NCI-H1105 (cell line): ENCODE results near the gene PTPRT.
A peak's percentile ranks its signal among the peaks of the same experiment; 100 is the strongest.
"Not testable (repeated sequence)": the region's sequence is repeated elsewhere in the genome, so short reads cannot be mapped to it uniquely, and the experiment has no call there.

ENCODE experiments used
- DNase-seq: peaks from one replicate; lab custom pipeline; 2025; lab: John Stamatoyannopoulos, UW

Gene PTPRT

GRCh38 chr20:42281801-42282200 is 907.9 kb downstream of the PTPRT start:
- DNase-seq = no peak

GRCh38 chr20:42276718-42277602 is 912.7 kb downstream of the PTPRT start:
- DNase-seq = peak; percentile 64

- DNase-seq = no peak
Observed at GRCh38 chr20:42274986-42275385, 914.7 kb downstream of the PTPRT start.

- DNase-seq = no peak
Observed at GRCh38 chr20:42272516-42272915, 917.2 kb downstream of the PTPRT start.

- DNase-seq = no peak
Observed at GRCh38 chr20:42270539-42270938, 919.2 kb downstream of the PTPRT start.

- DNase-seq = no peak
Observed at GRCh38 chr20:42267793-42268384, 921.8 kb downstream of the PTPRT start.

GRCh38 chr20:42261766-42262270 is 927.9 kb downstream of the PTPRT start:
- DNase-seq = no peak

- DNase-seq = no peak
Observed at GRCh38 chr20:42260184-42260583, 929.5 kb downstream of the PTPRT start.

- DNase-seq = no peak
Observed at GRCh38 chr20:42259389-42259788, 930.3 kb downstream of the PTPRT start.

- no peak for DNase-seq
Observed at GRCh38 chr20:42258564-42259302, 931.0 kb downstream of the PTPRT start.

- DNase-seq = peak; percentile 8
Observed at GRCh38 chr20:42255821-42256220, 933.9 kb downstream of the PTPRT start.

- DNase-seq = no peak
Observed at GRCh38 chr20:42254673-42255072, 935.0 kb downstream of the PTPRT start.

GRCh38 chr20:42252116-42252515 is 937.6 kb downstream of the PTPRT start:
- no peak for DNase-seq

GRCh38 chr20:42218621-42219374 is 970.9 kb downstream of the PTPRT start:
- peak; percentile 91 for DNase-seq

- DNase-seq = no peak
Observed at GRCh38 chr20:42214074-42214473, 975.6 kb downstream of the PTPRT start.

- no peak for DNase-seq
Observed at GRCh38 chr20:42212391-42212790, 977.3 kb downstream of the PTPRT start.

- not testable (repeated sequence) for DNase-seq
Observed at GRCh38 chr20:42206557-42206956, 983.1 kb downstream of the PTPRT start.

- DNase-seq = peak; percentile 22
Observed at GRCh38 chr20:42204109-42204660, 985.5 kb downstream of the PTPRT start.

- DNase-seq = no peak
Observed at GRCh38 chr20:42197599-42197998, 992.1 kb downstream of the PTPRT start.

GRCh38 chr20:42193119-42193518 is 996.6 kb downstream of the PTPRT start:
- DNase-seq = no peak

GRCh38 chr20:42192321-42192720 is 997.4 kb downstream of the PTPRT start:
- no peak for DNase-seq
